ENCODE data around the gene BHLHE40.

BHLHE40 gene

DNA sequence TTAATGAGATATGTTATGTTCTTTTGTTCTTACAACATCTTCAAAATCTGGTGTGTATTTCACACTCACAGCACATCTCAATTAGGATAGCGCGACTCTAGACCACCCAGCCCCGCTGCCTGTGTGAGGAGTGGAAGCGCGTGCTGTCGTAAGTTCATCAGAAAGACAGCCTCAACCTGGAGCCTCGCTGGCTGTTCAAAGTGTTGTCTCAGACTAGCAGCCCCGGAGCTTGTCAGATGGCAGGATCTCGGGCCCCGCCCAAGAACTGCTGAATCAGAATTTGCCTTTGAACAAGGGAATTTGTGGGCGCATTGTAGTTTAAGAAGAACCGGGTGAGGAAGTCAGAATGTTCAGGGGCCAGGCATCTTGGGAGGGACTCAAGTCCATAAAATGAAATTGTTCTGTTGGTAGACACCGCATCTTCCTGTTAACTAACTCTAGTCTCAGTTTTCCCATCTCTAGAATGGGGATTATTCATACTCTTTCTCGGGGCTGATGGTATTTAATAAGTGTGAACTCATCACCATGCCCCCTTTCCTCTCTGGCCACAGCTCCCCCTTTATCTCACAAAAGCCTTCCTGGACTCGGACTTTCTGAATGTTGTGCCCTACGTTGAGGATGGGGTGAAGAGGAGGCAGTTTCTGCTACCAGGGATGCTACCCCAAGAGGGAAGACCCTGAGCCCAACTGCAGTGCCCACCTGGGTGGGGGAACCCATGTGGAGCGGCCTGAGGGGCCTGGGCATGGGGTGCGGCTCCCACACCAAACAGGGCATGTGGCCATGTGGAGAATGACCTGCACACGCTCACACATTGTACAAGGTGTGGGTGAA lies 40.4 kb downstream of the BHLHE40 start:
- no peak for DNase-seq (ENCODE audit: low read depth)

DNA sequence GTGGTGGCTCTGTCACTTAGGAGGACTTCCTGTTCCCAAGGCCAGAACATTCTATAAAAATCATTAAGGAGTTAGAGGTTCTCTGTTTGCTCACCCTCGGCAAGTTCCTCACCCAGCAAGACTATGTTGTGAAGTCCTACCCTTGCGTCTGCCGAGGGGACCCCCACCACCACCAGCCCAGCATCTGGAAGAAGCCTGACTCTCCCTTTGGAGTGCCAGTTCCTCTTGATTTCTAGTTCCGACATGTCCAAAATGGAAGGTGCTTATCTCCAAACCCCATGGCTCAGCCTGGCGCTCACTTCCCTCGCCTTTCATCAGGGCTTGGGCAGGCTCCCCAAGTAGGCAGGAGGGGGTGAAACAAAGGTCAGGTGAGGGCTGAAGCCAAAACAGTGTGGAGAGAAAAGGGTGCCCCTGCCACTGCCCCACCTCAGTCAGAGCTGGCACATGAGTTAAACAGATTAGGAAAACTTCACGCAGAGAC lies 41.0 kb downstream of the BHLHE40 start:
- DNase-seq (ENCODE audit: low read depth): no peak

DNA sequence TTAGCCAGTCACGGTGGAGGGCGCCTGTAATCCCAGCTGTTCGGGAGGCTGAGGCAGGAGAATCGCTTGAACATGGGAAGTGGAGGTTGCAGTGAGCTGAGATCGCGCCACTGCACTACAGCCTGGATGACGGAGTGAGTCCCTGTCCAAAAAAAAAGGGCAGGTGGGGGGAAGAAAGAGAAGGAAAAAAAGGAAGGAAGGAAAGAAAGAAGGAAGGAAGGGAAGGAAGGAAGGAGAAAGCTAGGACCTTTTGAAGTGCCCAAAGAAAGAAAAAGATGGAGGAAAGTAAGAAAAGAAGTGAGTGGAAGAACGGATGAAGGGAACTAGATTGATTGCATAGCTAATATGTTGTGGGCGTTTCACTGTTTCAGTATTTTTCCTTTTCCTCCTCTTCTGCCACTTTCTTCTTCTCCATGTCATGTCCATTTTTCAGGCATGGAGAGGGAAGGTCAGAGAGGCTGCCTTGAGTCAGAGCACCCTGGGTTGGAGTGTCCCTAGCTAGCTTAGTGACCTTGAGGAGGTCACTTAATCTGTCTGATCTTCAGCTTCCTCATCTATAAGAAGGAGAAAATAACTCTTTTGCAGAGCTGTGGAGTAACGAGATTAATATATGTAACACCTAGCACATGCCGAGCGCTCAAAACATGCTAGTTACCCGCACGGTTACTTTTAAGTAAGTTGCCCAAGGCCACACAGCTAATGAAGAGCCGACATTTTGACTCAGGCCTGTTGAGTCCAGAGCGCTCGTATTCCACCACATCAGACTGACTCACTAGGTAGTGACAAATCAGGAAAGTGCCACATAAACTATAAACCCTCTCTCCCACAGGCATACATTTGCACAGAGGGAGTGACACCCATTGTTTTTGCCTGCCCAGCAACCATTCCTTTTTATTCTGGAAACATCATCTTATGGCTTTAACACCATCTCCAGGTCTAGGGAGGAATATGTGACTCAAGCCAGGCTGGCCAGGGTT lies 42.2 kb downstream of the BHLHE40 start:
- no peak for DNase-seq (ENCODE audit: low read depth)

DNA sequence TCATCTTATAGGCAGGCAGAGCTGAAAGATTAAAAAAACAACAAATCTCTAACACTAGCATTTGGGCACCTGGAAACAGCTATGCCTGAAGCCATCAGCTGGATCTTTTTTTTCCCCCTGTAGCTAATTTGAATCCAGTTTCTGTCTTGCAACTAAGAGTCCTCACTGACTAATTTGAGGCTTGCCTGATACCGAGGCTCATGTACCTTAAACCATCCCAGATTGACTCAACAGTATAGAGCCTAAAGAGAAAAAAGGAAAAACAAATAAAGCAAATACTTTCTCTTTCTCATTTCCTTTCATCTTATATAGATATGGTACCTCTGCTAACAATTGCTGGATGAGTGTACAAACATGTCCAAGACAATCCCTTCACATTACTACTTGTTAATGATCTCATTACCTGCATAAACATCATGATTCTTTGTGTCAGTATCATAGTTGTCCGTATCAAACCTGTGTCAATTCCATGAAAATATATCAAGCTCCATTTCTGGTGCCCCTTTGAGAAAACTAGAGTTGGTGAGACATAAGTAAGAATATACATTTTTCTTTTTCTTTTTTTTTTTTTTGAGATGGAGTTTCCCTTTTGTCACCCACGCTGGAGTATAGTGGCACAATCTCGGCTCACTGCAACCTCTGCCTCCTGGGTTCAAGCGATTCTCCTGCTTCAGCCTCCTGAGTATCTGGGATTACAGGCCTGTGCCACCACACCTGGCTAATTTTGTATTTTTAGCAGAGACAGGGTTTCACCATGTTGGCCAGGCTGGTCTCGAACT lies 43.1 kb downstream of the BHLHE40 start:
- no peak for DNase-seq (ENCODE audit: low read depth)

DNA sequence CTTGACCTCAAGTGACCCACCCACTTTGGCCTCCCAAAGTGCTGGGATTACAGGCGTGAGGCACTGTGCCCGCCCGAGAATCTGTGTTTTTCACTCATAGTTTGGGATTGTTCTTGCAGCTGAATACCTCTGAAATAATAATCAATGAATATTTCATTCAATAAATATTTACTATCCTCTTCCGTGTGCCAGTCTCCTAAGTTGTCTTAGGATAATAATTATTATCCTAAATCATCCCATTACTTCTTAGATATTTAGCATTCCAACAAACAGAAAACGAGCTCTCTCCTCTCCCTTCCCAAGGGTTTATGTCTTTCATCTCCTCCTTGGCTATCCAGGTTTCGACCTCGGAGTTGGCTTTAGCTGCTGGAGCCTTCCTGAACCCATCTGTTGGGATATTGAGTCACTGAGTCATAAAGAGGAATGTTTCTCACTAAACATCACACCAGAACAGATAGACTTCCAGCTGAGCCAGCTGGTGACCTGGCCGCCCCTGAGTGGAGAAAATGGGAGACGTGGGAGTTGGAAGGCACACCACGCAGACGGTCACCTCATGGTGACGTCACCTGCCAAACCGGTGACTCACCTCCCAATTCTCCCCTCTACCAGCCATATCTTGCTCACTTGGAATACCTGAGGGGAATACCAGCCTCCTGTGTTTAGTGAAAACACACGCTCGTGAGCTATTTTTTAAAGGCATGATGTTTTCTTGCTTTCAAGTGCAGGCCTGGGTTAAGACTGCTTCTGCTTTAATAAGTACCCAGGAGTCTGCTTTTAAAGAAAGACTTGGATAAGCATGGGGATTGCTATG lies 43.9 kb downstream of the BHLHE40 start:
- peak; percentile 90 for DNase-seq (ENCODE audit: low read depth)

DNA sequence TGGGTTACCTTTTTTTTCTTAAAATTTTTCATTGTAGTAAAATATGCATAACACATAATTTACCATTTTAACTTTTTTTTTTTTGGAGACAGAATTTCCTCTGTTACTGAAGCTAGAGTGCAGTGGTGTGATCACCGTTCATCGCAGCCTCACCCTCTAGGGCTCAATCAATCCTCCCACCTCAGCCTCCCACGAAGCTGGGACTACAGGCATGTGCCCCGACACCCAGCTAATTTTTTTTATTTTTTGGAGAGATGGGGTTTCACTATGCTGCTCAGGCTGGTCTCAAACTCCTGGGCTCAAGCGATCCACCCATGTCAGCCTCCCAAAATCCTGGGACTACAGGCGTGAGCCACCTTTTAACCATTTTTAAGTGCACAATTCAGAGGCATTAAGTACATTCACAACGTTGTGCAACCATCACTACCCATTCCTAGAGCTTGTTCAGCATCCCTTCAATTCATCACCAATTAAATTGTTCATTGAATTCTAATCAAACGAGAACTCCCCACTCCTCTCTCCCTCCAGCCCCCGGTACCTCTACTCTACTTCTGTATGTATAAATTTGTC lies 44.6 kb downstream of the BHLHE40 start:
- no peak for DNase-seq (ENCODE audit: low read depth)

DNA sequence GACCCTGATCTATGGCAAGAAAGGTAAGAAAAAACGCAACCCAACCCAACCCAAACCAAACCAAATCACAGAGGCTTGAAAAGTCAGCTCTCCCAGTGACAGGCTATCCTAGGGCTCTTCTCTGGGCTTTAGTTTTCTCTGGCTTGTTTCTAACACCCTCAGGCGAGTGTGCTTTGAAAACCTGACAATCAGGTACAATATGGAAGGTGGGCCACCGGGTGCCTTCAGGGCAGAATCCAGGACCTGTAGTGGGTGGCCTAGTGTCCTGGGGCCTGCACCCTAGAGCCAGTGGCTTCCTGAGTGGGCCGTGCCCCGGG lies 46.8 kb downstream of the BHLHE40 start:
- DNase-seq (ENCODE audit: low read depth): no peak

DNA sequence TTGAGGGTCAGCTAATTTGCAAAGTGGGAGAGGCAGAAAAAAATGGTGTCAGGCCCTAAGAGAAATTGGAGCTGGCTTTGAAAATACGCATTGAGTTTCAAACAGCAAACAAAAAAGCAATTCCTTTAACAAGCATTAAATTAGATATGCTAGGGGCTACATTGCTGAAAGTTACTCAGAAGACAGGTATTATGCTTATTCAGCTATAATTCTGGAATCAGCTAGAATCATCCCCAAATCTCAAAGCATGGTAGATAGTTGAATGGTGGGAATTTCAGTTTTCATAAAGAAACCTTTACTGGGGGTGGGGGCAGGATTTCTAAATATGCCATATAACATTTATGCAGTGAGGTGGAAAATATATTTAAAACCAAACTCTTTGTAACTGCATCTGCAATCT lies 50.5 kb downstream of the BHLHE40 start:
- no peak for DNase-seq (ENCODE audit: low read depth)

DNA sequence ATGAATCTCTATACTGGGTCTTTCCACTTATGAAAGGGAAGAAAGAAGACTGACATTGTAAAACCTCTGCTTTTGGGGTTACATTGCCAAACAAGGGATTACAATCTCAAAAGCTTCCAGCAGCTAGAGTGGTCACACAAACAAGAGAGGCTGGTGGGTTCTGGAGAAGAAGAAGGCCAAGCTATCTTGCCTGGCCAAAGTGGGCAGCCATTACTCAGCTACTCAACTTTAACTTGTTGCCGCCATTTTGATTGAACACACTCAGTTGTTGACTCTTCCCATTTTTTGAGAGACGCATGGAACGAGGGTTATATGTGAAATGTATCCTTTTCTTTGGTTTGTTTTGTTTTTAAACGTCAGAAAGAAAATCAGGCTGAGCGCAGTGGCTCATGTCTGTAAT lies 50.9 kb downstream of the BHLHE40 start:
- DNase-seq (ENCODE audit: low read depth): no peak

DNA sequence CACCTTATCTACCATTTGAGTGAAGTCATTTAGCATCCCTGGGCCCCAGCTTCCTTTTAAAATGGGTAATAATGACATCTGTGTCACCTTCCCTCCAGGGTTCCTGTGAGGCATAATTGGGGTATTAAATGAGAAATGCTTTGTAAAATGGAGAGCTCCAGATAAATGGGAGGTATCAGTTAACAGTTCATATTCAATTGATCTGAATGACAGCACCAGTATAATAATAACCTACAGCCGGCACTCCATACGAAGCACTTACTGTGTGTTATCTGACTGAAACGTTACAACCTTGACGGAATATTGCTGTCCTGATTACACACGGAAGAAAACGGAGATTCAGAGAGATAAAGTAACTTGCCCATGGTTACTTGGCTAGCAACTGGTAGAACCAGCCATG lies 53.6 kb downstream of the BHLHE40 start:
- DNase-seq (ENCODE audit: low read depth): no peak

Measured in HS-27A (cell line).